NCI-H2227 treated with DMSO at 0.1 percent for 48 hours (cell line): ENCODE data around the gene MXD3.
"Not testable (repeated sequence)": the region's sequence is repeated elsewhere in the genome, so short reads cannot be mapped to it uniquely, and the experiment has no call there.

ENCODE experiments used
- DNase-seq: peaks from one replicate; lab custom pipeline; 2025; lab: John Stamatoyannopoulos, UW

Gene MXD3

DNA sequence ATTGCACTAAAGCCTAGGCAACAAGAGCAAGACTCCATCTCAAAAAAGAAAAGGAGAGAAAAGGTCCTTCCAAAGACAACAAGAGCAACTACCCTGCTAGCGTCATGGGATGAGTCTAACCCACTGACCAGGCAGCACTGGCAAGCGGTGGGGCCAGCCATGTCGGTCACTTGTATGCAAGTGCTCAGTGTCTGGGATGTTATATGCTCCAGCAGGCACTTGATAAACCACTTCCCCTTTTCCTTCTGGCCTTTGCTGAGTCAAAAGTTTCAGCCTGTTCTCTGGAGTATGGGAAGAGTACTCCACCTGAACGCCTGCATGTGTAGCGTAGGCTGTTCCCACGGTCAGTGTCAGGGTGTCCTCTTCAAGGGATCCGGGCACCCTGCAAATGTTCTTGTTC, 9.2 kb upstream of the MXD3 start:
- no peak for DNase-seq

DNA sequence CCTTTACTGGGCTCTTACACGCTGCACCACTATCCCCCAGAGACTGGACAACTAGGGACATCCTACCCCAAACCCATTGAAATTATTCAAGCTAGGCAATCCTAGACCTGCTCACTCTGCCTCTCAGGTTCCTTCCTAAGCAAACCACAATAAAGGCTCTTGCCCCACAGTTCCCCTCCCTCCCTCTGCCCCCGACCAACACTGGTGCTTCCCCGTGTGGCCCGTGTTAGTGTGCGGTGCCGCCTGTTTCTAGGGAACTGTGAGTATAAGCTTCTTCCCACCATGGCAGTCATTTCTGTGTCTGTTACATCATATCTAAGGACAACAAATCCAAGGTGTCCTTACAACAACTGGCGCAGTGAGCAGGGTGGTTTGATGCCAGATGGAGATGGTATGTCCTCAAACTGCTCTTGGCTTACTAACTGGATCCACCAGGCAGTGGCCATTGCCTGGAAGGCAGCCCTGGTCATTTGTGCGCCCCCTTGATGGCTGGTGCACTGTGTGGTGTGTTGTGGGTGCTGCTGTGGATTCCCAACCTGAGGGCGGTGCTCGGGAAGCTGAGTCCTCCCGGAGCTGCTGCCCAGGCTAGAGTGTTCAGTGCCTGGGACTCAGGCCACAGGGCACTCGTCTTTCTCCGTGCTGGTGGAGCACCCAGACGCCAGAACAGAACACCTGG, 8.4 kb upstream of the MXD3 start:
- DNase-seq = no peak

DNA sequence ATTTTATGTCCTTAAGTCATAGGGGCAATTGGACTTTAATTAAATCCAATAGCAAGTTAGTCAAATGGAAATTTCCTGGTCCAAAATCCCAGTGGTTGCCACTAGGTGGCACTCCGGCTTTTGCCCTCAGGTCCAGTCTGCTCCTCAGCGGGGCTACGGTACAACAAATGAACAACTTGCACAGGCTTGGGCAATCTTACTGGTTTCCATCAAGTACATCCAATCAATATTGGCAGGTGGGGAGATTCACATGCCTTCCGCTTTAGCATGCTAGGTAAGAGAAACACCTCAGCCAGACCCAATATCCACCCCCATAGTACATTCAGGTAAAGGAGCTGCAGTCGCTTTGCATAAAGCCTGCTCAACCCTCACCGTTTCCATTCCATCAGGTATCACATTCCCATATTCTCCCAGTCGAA, 6.3 kb upstream of the MXD3 start:
- DNase-seq = no peak

DNA sequence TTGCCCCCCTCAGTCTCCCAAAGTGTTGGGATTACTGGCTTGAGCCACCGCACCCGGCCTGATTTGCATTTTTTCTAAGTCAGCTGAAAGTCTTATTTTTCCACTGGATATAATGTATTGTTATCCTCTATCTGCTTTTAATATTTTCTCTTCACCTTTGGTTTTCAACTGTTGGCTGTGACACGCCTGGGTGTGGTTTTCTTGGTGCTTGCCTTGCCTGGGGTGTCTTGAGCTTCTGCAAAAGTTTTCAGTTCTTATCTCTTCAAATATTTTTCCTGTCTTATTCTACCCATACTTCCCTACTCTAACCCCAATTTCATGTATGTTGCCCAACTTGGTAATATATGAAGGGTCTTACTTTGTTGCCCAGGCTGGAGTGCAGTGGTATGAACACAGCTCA, 4.3 kb upstream of the MXD3 start:
- no peak for DNase-seq

DNA sequence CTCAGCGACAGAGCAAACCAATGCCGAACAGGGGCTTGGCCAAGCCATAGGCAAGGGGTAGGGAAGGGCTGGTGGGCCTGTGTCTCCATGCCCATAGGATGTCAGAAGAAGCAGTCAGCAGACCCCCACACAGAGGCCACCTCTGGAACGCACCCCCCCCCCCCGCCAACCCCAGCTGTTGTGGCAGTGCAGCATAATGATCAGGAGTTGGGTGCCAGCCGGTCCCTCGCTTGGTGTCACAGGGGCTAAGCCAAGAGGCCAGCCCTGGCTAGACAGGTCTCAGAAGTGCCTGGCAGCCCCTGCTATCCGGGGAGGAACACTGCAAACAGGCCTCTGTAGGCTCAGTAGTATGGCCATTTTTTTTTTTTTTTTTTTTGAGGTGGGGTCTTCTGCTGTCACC, 3.7 kb upstream of the MXD3 start:
- DNase-seq = no peak

DNA sequence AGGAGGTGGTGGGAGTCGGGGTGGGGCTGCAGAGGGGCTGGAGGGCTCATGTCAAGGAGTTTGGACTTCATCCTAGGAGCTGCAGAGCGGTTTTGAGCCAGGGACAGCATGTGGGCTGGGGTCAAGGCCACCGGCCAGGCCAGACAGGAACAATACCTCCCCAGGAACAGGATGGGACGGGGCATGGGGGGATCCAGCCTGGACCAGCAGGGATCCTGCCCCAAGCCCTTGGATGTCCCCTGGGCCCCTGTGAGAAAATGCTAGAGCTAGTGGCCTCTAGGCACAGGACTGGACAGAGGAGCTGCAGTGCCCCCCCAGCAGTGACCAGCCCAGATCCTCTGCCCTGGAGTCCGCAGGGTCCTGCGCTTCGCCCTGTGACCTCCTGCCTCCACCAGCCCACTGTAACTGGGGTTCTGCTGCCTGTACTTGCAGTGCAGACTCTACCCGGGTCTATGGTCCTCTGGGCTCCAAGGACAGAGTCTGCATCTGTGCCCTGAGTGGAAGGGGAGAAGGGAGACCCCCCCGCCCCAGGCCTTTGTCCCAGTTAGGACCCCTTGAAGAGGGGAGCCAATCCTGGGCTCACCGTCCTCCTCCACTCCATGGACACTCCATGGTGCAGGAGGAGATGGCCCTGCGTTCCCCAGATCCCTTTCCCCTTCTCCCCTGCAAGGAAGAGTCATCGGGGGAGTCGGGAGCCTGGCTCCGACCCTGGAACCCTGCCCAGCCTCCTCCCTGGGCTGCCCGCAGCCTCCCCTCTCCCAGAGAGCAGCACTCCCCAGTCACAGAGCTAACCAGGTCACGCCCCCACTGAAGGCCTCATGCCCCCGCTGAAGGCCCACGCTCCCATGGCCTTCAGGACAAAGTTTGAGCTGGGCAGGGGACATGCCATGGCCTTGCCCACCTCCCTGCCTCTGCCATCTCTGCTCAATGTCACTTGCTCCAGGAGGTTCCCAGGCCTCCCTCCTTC, 3.0 kb upstream of the MXD3 start:
- no peak for DNase-seq

DNA sequence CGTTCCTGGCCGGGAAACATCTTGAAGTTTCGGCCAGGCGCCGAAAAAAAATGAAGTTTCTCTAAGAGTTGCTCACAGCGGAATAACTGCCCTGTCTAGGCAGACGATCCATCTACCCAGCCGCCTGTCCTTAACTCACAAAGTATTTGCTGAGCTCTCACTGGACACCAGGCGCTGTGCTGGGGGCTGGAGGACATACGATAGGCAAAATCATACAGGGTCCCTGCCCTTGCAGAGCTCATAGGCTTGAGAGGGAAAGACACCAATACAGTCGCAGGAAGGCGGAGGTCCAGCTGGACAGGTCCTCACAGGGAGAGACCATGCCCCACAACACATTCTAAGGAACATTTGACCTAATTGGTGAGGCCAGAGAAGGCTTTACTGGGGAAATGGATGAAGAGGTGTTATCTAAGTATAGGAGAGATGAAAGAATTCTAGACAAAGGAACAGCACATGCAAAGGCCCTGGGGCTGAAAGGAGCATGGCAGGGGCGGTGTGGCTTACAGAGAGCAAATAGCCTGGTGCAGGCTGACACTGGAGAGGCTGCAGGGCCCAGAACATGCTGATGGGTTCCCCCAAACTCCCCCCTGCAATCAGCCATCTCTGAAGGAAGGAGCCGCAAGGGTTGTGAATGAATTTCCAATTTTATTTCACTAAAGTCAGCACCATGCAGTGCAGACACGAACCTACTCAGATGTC, 2.0 kb upstream of the MXD3 start:
- no peak for DNase-seq

DNA sequence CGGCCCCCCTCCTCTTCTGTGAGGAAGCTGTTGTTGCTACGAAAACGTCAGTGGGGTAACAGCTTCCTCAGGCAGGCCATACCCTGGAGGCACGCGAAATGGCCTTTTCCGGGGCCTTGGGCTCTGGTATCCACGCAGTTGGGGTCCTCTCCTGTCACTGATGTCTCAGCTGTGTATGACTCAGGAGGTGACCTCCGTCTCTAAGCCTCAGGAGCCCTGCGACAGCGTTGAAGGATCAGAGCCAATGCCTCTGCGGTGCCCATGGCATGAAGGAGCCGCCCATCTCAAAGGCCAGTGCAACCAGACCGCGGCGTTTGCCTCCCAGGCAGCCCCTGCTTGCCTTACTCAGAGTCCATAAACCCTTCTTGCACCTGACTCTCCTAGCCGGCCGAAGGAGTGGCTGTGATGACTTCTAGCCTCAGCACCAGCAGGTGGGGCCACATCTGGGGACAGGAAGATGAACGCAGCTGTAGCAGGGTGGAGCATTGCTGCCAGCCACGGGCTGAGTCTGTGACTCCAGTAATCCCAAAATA, 1.0 kb upstream of the MXD3 start:
- DNase-seq = no peak

DNA sequence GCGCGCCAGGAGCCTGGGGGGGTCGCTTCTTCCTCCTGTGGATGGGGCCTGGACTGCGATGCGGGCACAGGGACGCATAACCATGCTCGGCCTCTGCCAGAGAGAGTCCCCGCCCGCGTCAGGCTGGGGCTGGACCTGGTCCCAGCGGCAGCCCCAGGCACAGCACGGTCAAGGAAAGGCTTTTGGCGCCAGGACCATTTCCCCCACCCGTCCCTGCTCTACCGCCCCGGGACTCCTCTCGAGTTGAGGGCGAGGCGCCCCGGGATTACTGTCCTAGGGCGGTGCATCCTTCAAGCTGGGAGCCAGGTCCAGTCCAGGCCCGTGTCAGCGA, 341 bp downstream of the MXD3 start:
- no peak for DNase-seq

DNA sequence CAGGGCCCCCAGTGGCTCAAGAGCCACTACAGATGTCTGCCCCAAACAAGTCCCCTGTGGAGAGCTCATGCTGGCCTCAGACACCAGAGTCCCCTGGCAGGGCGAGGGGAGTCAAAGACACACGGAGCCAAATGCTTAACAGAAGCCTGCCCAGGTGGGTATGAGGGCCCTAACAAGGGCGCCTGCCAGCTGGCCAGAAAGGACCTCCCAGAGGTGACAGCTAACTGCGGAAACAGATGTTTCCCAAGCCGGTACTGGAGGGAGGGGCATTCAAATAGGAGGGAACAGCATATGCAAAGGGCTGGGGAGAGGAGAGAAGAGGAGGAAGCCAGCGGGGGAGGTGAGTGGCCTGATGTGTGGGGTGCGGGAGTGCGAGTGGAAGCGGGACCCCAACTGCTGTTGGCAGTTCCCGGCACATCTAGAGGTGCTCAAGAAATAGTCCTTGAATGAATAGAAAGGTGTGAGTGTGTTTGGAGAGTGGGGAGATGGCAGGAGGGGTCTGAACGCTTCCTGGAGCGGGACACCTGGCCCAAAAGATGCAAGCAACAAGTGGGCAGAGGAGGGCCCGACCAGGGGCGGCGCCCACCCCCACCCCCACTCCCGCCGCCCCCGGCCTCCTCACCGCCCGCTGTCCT, 824 bp downstream of the MXD3 start:
- DNase-seq = no peak

DNA sequence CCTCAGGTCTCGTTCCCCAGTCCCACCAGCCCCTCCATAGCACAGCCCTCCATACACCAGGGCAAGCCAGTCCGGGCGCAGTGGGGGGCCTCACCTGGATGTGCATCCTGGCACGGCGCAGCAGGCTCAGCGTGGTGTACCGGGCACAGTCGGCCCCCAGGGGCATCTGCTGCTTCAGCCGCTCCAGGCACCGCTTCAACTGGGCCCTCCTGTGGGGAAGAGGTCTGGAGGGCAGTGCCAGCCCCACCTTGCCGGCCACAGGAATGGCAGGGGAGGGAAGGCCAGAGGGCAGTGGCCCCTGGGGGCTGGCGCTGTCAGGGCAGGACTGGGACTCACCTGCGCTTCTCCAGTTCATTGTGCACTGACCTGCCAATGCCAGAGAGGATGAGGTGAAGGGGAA, 1.4 kb downstream of the MXD3 start:
- no peak for DNase-seq

DNA sequence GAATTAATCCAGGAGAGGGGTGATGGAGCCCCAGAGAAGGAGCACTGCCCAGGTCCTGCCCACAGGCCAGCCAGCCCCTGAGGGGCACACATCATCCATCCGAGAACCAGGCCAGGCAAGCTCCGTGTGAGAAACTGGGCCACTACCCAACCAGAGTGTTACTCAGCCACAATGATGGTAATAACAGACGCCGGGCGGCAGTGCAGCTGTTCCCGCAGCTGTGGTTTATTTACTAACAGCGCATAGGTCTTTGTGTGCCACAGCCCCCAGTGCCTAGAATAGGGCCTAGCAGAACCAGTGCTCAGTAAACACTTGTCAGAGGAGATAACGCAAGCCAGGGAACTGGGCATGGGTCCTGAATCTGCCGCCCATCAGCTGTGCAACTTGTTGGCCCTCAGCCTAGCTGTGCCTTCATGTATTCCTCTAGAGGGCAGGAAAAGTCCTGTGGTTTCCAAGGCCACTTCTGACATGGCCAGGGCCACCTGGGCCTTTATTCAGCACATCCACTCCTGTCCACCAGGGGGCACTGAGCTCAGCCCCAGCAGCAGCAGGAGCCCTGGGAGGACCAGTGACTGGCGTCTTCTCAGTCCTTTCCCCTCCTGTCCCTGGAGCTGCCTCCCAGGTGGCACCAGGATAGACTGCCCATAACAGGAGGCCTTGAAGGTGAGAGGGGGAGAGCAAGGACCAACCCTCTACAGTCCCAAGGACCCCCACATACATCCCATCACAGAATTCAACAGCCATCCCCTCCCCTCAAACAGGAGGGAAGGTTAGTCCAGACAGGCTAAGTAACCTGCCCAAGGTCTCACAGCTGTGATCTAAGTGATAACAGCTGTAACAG, 2.1 kb downstream of the MXD3 start:
- DNase-seq = peak; percentile 10

DNA sequence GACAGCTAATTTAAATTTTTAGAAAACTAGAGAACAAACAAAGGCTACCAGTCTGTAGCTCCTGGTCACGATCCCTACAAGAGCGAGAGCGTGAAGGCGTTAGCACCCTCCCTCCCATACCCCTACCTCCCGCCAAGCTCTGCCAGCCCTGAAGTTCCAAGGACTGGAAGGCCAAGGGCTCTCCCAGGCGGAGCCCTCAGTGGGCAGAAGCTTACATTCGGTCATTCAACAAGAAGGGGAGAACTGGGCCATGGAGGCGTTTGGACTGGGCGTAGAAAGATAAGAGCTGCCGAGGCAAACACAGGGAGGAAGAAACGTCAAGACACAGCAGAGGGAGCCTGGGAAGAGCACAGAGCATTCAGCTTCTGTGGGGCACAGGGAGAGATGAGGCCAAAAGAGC, 3.0 kb downstream of the MXD3 start:
- DNase-seq = no peak

DNA sequence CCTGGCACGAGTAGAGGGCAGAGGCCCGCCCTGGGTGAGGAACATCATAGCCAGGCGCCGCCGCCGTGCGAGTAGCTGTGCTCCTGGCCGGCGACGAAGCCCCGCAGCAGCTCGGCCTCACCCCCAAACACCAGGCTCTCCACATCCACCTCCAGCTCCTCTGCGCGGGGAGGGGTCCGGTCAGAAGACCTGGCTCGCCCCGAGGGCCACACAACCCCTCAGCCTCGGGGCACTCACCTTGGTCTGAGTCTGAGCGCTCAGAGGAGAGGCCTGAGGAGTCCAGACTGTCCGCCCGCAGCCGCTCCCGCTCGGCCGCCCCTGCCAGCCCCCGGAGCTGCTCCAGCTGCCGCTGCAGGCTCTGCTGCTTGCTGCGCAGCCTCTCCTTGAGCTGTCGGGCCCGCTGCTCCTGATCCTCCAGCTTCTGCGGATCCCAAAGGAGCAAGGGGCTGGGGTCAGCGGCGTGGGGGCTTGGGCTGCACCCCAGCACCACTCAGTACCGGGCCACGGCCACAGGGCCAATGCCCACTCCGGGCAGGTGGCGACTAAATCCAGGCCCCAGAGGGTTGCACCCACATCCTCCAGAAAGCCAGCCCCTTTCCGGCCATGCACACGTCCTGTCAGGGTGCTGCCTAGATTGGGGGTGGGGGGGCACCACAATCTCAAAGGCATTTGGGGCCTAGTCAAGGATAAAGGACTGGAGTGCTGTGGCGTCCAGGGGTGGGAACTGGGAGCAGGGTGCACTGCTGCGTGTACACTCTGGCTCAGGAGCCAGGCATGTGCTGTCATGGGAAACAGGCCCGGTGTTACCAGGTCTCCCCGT, 3.9 kb downstream of the MXD3 start:
- DNase-seq = no peak

DNA sequence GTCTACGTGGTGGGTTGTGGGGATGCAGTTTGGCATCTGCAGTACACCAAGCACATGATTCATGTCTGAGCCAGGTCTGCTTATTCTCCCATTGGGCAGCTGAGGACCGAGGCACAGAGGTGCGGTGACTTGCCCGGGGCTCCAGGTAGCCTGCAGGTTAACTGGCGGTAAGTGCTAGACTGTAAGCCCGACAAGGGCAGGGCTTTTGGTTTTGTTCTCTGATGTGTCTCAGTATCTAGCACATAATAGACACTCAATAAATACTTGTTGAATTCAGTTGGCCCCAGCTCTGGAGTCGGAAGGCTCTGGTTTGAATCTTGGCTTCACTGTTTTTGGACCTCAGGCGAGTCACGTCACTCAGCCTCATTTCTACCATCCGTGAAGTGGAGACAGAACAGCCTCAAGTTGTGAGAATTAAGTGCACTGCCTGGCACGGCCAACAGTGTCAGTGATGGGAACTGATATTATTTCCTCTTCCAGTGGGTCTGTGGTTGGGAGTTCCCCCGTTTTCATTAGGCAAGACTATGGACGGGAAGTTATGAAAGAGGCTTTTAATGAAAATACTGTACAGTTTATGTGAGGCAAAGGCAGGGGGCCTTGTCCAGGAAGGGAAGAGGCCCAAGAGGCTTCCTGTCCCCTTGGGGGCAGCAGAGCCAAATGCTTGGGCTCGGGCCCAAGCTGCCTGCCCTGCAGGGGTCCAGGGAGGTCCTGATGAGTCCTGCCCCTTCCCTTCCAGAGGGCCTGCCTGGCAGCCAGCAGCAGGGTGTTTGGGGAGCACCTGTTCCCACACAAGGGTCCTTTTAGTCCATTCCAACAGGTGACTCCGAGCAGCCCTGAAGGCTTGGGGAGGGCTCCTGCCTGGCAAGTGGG, 4.8 kb downstream of the MXD3 start:
- no peak for DNase-seq

DNA sequence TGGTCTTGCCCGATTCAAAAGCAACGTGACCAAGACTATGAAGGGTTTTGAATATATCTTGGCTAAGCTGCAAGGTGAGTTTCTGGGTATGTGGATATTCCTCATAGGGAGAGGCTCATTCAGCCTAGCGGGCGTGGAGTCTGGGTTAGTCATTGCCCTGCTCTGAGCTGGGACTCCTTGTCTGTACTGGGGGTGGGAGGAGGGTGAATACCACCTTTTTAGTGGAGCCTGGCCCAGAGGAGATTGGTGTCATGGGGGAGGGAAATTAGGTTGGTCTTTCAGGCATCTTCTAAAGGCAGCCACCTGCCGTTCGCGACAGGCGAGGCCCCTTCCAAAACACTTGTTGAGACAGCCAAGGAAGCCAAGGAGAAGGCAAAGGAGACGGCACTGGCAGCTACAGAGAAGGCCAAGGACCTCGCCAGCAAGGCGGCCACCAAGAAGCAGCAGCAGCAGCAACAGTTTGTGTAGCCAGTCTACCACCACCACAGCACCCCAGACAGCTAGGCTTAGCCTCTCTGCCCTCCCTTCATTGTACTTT, 5.5 kb downstream of the MXD3 start:
- not testable (repeated sequence) for DNase-seq

DNA sequence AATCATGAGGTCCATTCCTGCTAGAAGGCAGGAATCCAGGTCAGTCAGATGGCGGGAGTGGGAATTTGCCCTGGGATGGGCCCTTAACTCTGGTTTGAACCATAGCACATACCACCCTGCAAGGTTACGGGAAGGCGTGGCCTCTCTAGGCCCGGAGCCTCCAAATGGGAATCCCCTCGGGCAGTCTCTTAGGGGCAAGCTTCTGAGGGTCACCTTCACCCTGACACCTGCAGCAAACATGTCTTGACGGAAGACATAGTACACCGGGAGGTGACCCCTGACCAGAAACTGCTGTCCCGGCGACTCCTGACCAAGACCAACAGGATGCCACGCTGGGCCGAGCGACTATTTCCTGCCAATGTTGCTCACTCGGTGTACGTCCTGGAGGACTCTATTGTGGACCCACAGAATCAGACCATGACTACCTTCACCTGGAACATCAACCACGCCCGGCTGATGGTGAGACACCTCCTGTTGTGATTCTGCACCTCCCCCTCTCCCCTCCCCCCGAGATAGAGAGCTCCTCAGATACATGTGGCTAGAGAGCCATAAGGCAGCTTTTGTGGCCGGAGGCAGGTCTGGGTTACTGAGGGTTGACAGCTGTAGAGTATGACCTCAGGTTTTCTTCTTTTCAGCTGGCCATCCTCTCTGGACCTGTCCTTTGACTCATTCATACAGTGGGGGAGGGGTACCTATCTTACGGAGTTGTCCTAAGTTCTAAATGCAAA, 7.1 kb downstream of the MXD3 start:
- no peak for DNase-seq

DNA sequence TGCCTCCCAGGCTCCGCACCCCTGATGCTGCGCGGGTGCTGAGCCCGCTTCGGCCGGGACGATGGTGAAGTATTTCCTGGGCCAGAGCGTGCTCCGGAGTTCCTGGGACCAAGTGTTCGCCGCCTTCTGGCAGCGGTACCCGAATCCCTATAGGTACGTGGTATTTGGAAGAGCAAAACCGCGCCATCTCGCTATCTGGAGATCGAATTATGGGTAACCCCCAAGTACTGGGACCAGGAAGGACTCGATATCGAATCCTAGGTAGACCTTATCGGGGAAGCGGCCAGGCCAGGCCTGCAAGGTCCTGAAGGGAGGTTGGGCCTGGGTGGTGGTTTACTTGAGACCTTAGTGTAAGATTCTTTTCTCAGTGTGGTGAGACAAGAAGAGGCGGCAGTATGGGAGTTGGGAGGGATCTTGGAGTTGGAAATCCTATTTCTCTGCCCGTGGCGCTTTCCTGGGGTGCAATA, 7.7 kb downstream of the MXD3 start:
- DNase-seq = no peak
